T-helper 2 cell (primary cell): ENCODE results near the gene PKDCC.
A peak's percentile ranks its signal among the peaks of the same experiment; 100 is the strongest.

Source experiments
- DNase-seq, 5 experiments: peaks; one replicate each; pipeline versions ENCODE4 v3.0.0 to v3.0.0-alpha.2; 2012 to 2022

PKDCC gene

DNA sequence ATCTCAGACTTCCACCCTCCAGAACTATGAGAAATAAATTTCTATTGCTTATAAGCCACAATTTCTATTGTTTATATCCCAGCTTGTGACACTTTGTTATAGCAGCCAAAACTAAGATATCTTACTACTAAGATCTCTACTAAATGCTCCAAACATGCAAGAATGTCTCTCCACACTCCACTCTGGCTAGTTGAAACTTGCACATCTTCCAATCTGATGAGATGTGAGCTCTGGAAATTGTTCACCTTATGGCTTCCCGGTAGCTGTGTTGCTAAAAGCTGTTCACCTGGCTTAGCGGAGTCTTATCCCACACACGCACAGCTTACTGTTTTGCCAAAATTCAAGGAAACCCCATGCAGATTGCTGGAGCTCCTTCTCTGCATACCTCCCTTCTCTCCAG, 43.9 kb downstream of the PKDCC start:
- DNase-seq: no peak

- DNase-seq: no peak
These were observed 44.5 kb downstream of the PKDCC start for GRCh38 chr2:42092084-42092996.

DNA sequence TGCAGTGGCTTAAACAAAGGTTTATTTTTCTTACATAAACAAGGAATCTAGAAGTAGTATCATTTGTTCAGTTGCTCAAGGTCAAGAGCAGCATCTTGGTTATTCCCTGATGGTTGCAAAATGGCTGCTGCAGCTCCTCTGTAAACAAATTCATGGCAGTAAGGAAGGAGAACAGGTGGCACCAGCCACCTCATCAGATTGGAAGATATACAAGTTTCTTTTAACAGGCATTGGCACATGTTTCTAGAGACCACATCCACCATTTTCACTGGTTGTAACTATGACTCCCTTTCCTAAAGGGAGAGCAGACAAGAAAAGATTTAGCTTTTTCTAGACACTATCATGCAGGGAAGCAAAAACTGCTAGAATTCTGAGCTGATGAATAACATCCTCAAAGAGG, 46.3 kb downstream of the PKDCC start:
- DNase-seq: no peak

- peak; percentile 48 to 76 (median 61) for DNase-seq
These were observed 48.1 kb downstream of the PKDCC start for GRCh38 chr2:42095923-42096408.

- no peak for DNase-seq
These were observed 49.2 kb downstream of the PKDCC start for GRCh38 chr2:42096869-42097591.

GRCh38 chr2:42098571-42099437, 51.0 kb downstream of the PKDCC start:
- DNase-seq: no peak

GRCh38 chr2:42099438-42100173, 51.8 kb downstream of the PKDCC start:
- DNase-seq: peak in 1 of 5 experiments; percentile 53

GRCh38 chr2:42100683-42101205, 52.9 kb downstream of the PKDCC start:
- DNase-seq: no peak

GRCh38 chr2:42101206-42102023, 53.6 kb downstream of the PKDCC start:
- peak; percentile 38 to 83 (median 60) for DNase-seq

- peak; percentile 77 to 98 (median 93) for DNase-seq
These were observed 54.3 kb downstream of the PKDCC start for GRCh38 chr2:42102024-42102590.

- peak in 3 of 5 experiments; percentile 11 to 85 (median 27) for DNase-seq
These were observed 55.0 kb downstream of the PKDCC start for GRCh38 chr2:42102591-42103450.

GRCh38 chr2:42103829-42104228, 56.0 kb downstream of the PKDCC start:
- DNase-seq: no peak

DNA sequence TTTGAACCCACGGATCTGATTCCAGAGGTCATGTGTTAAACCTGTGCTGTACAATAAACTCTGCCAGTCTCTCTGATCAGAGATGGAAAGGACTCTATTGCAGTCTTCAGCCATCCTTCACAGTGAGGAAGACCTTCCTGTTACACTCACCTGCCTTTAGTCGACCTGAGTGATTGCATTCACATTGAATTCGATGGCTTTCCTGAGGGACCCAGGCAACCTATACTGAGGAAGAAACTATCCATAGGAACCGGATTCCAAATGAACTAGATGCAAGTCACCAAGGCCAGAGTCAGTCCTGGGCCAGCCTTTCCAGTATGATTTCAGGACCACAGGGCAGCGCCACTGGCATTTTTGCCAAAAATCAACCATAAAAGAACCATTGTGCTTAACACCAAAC, 56.8 kb downstream of the PKDCC start:
- no peak for DNase-seq

DNA sequence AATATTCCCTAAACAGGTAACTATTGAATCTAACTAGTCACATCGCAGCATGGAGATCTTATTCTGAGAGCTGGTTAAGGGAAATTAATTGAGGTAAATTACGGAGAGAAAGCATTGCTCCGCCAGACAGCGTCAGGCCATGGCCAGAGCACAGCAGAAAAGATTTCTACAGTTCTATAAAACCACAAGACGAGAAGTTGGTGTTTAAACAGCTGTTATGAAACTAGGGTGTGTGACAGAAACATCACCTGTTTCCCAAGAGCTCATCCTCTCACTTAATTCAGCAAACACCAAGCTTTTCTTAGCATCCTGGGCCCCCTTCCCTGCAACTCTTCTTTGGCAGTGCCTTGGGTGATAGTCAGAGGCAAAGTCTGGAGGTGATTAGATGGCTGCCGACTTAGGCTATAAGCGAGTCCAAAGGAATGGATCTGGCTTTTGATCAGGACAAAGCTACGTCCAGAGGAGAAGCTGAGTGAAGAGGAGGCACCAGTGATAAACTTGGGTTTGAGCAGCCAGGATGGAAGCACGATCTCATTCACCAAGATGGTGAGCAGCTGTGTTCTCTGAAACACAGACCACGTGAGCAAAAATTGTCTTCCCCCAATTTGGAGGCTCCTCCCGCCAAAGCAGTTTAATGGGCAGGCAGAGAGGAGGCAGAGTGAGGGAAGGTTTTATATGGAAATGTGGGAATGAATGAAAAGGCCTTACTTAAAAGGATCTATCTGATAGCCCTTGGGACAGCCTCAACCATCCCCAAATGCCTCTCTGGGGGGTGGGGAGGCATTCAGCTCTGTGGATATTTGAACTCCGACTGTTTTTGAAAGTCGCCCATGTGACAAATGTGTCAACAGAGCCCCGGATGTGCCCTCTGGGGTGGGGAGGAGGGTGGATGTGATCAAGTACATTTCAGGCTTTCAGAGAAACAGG, 57.8 kb downstream of the PKDCC start:
- DNase-seq: peak; percentile 41 to 96 (median 70)

DNA sequence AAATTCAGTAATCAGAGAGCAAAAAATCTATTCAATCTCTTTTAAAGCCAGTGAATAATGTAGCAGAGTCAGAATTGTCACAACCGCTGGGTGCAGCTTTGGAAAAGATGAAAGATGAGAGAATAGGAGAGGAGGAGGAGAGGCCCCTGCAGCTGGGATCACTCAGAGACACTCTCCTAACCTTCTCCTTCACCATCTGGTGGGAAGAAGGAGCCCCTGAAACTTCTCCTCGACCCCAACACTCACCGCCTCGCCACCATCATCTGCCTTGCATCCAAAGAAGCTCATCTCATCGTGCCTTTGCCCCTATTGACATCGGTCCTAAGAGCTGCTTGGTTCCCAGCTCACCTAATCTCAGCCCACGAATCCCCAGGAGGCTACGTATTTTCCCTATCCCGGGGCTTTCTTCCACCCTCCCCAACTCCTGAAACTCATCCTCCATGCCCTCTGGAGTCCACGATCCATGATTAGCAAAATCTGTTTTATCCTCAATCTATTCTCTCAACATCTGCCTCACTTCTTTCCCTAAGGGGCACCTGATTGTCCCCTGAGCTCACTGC, 58.5 kb downstream of the PKDCC start:
- DNase-seq: no peak

GRCh38 chr2:42107249-42108042, 59.6 kb downstream of the PKDCC start:
- no peak for DNase-seq
